HG02973 (cell line): Measurements from ENCODE around the gene ELAVL4.

ENCODE experiments used
- ATAC-seq: cut with Tn5 transposase; IDR thresholded peaks from one replicate; pipeline ENCODE4 v1.9.1; 2021; ENCODE audit warnings: moderate library complexity; ENCODE audit not compliant: unreplicated experiment

ELAVL4 gene

GRCh38 chr1:50177994-50178393, 69.3 kb downstream of the ELAVL4 start:
- no peak for ATAC-seq

DNA sequence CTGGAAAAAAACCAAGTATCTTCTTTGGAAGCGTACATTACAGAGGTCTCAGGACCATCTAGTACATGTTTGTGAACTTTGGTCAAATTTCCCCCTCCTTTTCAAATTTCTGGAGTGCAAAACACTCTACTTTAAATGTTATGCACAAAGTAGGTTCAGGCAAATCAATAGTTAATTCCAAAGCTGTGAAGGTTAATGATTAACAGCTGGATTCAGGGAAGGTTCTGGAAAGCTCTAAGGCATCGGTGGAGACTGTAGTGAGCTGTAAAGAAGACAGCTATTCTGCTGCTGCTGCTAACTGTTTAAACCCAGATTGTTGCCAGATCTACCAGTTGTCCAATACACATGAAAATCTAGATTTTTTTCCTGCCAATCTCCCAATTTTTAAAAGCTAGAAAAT, 70.9 kb downstream of the ELAVL4 start:
- no peak for ATAC-seq

DNA sequence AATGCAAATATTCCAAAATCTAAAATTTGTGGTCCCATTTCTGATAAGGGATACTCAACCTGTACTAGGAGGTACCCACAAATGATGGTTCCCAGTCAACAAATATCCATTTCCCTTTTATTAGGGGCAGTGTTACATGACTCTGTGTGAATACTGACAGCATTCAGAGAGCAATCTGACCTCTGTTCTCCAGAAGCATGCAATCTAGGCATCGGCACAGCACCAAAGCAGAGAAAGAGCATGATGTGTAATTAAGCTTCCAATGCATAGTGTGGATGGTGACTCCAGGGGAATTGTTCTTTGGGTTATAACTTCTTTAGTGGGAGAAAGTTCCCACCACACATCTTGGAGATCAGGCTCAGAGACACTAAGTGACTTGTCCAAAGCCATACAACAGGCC, 71.6 kb downstream of the ELAVL4 start:
- ATAC-seq: no peak

DNA sequence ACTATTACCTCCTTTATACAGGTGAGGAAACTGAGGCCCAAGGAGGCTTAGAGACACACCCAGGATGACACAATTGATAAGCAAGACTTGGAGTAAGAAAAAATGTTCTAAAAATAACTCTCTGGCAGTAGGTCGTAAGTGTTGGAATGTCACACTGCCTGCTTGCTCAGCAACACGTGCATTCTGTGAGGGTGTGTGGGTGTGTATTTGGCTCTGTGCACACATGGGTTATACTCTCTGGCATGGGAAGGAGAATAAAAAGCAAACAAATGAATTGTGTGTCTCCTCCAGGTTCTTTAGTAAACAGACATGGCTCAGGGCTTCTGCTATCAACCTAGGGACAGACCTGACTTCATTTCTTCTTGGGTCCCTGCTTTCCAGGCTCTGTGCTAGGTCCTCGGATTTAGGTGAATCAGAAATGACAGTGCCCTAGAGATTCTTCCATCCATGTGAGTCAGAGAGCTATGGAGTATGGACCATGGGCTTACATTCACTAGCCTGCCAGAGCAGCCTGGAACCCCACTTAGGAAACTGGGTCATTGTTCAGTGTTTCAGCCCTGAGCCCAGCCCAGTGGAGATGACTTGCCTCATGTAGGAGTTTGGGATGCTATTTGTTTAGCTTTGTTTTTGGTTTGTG, 72.4 kb downstream of the ELAVL4 start:
- ATAC-seq: no peak

GRCh38 chr1:50183378-50184133, 74.8 kb downstream of the ELAVL4 start:
- no peak for ATAC-seq

DNA sequence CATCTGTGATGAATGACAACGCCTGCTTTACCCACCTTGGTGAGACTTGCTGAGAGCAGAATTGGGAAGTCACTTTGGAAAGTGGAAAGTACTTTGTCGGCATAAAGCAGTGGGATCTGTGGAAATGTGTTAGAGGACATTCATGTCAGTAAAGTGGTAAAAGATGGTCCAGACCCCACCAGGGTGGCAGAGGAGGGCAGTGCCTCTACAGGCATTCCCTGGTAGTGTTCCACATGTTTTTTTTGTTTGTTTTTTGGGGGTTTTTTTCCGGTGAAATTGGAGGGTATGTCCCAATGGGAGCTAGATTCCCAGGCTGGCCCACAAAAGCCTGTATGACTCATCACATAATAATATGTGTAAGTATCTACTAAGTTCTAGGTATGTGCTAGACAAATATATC, 80.6 kb downstream of the ELAVL4 start:
- no peak for ATAC-seq

DNA sequence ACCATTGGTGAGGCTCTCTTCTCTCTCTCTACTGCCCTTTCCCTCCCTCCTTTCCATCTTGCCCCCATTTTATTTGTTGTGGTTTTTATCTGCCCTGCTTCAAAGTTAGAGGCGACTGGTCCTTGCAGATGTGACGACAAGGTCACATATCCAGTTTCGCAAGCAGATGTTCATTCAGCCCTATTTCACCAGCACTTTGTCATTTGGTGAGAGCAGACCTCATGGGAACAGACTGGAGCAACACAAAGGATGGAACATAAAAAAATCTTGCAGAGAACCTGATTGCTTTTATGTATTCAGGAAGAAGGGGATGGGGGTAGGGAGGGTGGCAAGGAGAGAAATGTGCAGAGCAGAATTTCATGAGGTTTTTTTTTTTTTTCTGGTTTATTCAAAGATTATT, 84.3 kb downstream of the ELAVL4 start:
- ATAC-seq: no peak

- ATAC-seq: no peak
Measured at GRCh38 chr1:50195205-50195604, 86.5 kb downstream of the ELAVL4 start.

GRCh38 chr1:50196081-50196480, 87.4 kb downstream of the ELAVL4 start:
- no peak for ATAC-seq

GRCh38 chr1:50197216-50197615, 88.5 kb downstream of the ELAVL4 start:
- ATAC-seq: no peak

- ATAC-seq: no peak
Measured at GRCh38 chr1:50208315-50208714, 99.6 kb downstream of the ELAVL4 start.

DNA sequence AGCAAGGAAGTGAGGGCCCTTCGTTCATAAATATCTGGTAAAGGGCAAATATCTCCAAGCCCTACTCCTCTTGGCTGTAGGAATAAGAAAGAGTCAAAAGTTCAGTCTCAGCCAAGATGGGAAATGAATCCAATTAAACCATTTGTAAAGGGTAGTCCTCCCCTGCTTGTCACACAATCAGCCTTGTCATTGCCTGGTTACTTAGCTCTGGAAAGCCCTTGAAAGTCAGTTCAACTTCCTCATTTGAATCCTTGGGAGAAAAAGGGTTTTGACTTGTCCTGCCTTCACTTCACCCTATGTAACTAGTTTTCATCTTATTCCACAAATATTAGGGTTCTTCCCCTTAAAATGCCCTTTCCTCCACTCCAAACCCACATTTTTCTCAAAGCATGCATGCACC, 100.0 kb downstream of the ELAVL4 start:
- ATAC-seq: no peak

- no peak for ATAC-seq
Measured at GRCh38 chr1:50209749-50210148, 101.0 kb downstream of the ELAVL4 start.

DNA sequence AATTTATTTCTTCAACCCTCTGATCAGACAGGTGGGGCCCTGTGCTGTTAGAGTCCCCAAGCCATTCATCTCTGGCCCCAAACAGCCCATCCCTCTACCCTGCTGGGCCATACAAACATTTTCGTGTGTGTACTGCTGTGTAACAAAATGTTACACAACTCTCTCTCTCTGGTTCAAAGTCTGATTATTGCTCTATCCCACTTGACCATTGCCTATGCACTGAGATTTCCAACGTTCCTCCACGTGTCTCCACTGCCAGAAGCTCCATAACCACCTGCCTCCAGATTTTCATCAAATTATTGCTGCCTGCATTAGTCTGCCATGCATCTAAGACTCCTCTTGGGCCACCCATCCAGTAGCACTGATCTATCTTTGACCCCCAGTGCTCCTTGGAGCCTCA, 104.8 kb downstream of the ELAVL4 start:
- no peak for ATAC-seq

DNA sequence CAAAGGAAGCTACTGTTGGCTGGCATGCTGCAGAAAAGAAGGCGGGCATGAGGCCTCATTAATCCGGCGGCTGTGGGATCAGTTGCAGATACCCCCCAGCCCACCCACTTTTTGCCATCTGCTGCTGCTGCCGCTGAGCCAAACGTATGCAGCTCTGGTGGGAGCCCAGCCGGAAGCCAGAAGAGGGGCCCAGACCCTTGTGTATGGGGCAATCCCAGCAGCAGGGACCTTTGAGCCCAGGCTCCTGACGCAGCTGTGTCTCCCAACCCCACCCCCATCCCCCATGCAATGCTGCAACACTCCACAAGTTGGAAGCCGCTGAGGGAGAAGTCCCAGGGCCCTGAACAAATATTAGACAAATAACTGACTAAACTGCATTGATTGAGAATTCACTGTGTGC, 106.0 kb downstream of the ELAVL4 start:
- no peak for ATAC-seq

GRCh38 chr1:50218344-50219120, 109.8 kb downstream of the ELAVL4 start:
- no peak for ATAC-seq

- no peak for ATAC-seq
Measured at GRCh38 chr1:50228871-50229384, 120.2 kb downstream of the ELAVL4 start.

DNA sequence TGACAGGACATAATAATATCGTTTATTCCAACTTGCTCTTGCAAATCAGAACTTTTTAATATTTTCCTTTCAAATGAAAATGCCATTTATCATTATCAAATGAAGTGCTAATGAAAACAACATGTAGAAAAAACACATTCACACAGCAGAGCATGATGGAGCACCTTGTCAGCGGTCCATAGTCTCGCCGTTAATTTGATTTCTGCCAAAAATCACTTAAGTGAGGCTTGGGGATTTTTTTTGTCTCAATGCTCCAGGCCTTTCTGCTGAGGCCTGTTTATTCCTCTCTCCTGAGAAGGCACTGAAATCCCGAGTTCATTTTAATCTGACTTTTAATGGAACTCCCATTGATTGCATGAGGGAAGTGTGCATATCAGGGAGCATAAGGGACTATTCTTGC, 122.5 kb downstream of the ELAVL4 start:
- ATAC-seq: no peak

GRCh38 chr1:50232336-50232735, 123.6 kb downstream of the ELAVL4 start:
- ATAC-seq: no peak

- ATAC-seq: no peak
Measured at GRCh38 chr1:50236656-50237055, 127.9 kb downstream of the ELAVL4 start.

GRCh38 chr1:50237056-50237455, 128.3 kb downstream of the ELAVL4 start:
- ATAC-seq: no peak

GRCh38 chr1:50243939-50244338, 135.2 kb downstream of the ELAVL4 start:
- no peak for ATAC-seq
